Measurements from ENCODE around the gene RASL11B.

Gene RASL11B

DNA sequence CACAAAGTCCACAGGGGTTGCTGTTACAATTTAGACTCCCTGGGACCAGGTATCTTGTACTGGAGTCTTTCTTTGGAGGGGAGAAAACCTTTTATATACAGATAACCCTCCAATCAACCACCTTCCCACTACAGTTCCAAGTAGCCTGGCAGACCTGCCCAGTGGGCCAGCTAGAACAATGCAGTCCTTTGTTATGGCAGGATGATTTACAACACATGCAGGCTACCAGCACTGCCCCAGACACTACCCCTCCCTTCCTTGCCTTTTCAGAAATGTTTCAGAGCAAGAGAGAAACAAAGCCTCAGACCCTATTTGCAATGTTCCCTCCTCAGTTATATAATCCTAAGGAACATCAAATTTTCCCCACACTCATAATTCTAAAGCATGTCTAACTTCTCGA lies 11.1 kb downstream of the RASL11B start:
- TF ChIP-seq ZFX (IDR thresholded peaks at IDR 0.05; ENCODE audit: borderline replicate concordance) = no peak
- TF ChIP-seq, protein P1, sequence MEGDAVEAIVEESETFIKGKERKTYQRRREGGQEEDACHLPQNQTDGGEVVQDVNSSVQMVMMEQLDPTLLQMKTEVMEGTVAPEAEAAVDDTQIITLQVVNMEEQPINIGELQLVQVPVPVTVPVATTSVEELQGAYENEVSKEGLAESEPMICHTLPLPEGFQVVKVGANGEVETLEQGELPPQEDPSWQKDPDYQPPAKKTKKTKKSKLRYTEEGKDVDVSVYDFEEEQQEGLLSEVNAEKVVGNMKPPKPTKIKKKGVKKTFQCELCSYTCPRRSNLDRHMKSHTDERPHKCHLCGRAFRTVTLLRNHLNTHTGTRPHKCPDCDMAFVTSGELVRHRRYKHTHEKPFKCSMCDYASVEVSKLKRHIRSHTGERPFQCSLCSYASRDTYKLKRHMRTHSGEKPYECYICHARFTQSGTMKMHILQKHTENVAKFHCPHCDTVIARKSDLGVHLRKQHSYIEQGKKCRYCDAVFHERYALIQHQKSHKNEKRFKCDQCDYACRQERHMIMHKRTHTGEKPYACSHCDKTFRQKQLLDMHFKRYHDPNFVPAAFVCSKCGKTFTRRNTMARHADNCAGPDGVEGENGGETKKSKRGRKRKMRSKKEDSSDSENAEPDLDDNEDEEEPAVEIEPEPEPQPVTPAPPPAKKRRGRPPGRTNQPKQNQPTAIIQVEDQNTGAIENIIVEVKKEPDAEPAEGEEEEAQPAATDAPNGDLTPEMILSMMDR (IDR thresholded peaks at IDR 0.05) = no peak
- no peak overlapping the region for H3K27ac ChIP-seq

DNA sequence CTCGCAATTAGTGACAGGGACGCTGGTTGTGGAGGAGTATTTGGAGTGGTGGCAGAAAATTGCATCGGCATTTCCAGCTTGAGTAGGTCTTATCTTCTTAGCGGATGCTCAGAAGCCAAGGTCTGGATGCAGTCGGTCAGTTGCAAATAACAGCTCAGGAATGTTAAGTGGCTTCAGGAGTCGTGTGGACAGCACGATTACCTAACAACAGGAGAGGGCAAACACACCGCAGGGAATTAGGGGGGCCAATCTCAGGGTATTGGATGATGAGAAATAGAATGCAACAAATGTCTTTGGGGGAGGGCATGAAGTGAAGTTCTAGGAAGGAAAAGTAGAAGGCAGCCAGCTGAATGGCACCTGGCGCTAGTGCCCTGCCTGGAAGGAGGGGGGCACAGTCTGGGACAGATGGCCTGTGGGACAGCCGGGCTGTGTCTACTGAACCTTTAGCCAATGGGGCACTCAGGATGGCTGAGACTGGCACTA lies 11.8 kb downstream of the RASL11B start:
- H3K27ac ChIP-seq = no peak overlapping the region

DNA sequence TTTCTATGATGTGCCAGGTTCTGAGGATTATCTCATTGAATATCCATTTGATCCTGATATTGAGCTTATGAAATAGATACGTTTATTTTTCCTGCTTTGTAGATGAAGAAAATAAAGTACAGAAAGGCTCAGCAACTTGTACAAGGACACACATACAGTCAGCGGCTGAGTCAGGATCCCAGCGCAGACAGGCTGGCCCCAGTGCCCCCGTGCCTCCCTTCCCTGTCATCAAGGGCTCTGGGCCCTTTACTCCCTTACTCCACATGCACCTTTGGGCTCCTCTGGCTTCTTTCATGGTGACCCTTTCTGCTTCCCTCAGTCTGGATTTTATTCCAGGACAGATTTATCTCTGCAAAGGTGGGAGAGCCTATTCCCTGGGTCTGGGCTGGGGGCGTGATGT lies 12.8 kb downstream of the RASL11B start:
- TF ChIP-seq, protein P1 (IDR thresholded peaks at IDR 0.05) = no peak
- TF ChIP-seq ZFX (IDR thresholded peaks at IDR 0.05; ENCODE audit: borderline replicate concordance) = no peak
- H3K27ac ChIP-seq = no peak overlapping the region

More for the DNA sequence above, 11.8 kb downstream of the RASL11B start:
- TF ChIP-seq, protein P1 (IDR thresholded peaks at IDR 0.05) = no peak
- TF ChIP-seq ZFX (IDR thresholded peaks at IDR 0.05; ENCODE audit: borderline replicate concordance) = no peak

DNA sequence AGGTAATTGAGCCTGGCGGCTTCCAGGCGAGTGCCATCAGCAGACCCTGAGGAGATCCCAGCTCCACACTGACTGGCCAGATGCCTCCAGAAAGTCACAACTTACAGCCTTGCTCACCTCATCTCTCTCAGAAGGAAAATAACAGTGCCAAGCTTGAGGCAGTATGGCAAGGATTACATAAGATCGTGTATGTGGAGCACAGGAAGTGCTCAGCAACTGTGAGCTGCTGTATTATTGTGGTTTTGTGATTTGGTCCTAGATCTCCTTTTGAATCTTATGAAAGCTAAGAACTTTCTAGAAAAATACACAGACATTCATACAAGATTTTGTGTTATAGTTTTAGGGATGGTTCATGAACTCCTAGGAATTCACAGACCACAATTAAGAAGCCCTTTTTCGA lies 14.0 kb downstream of the RASL11B start:
- H3K27ac ChIP-seq = no peak overlapping the region
- no peak for TF ChIP-seq ZFX (IDR thresholded peaks at IDR 0.05; ENCODE audit: borderline replicate concordance)
- TF ChIP-seq, protein P1 (IDR thresholded peaks at IDR 0.05) = no peak

DNA sequence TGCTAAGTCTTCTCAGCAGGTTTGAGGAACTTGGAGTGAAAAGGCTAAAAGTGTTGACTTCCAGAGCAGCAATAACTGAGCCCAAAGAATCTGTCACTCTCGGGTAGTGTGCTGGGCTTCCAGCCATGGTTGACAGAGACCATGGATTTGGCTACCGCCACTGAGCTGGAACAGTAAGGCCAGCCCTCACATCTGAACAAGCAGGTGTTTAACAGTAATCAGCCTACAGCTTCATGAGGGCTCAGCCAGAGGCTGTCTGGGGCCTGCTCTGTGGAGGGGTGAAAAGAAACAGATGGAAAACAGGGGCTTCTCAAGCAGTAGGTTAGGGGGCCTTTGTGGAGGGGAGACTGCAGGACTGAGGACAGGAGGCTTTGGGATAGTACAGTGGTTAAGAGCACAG lies 14.9 kb downstream of the RASL11B start:
- H3K27ac ChIP-seq = no peak overlapping the region
- no peak for TF ChIP-seq ZFX (IDR thresholded peaks at IDR 0.05; ENCODE audit: borderline replicate concordance)
- TF ChIP-seq, protein P1 (IDR thresholded peaks at IDR 0.05) = no peak

DNA sequence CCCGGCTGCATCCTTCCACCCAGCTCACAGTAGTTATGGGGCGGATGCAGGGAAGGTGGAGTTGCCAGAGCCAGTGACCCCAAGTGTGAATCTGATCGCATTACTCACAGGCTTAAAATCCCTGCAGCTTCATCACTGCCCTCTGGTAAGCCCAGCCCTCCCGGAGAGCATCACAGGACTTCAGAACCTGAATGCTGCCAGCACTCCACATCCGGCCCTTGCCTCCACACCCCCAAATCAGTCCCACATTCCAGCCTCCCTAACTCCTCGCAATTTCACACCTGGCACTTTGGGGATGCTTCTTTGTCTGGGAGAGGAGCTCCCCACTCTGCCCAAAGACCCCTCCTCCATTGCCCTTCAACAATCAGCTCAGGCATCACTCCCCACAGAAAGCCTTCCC lies 15.6 kb downstream of the RASL11B start:
- no peak for TF ChIP-seq ZFX (IDR thresholded peaks at IDR 0.05; ENCODE audit: borderline replicate concordance)
- TF ChIP-seq, protein P1 (IDR thresholded peaks at IDR 0.05) = no peak
- no peak overlapping the region for H3K27ac ChIP-seq

DNA sequence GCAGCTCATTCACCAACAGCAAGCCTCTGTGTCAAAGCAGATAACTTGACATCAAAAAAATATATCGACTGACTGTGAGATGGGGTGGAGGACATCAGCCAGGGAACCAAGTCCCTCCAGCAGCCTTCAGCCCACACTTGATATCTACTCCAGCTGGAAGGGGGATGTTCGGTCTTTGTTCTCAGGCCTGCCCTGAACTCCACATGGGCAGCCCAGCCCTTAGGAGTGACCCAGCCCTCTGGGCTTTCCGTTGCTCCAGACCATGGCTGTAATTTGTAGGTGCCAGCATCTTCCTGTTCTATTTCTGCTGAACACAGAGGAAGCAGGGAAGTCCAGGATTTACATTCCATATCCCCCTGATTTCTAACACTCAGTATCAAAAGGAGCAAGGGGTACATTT lies 17.4 kb downstream of the RASL11B start:
- TF ChIP-seq, protein P1 (IDR thresholded peaks at IDR 0.05) = no peak
- TF ChIP-seq ZFX (IDR thresholded peaks at IDR 0.05; ENCODE audit: borderline replicate concordance) = no peak

More for the DNA sequence above, 17.4 kb downstream of the RASL11B start:
- no peak overlapping the region for H3K27ac ChIP-seq
